HG02938 (cell line): ENCODE measurements around the gene THSD4.

ENCODE experiments used
- ATAC-seq: cut with Tn5 transposase; IDR thresholded peaks from one replicate; pipeline ENCODE4 v1.9.1; 2021; ENCODE audit warnings: mild to moderate bottlenecking, moderate library complexity; ENCODE audit not compliant: unreplicated experiment

The THSD4 gene

DNA sequence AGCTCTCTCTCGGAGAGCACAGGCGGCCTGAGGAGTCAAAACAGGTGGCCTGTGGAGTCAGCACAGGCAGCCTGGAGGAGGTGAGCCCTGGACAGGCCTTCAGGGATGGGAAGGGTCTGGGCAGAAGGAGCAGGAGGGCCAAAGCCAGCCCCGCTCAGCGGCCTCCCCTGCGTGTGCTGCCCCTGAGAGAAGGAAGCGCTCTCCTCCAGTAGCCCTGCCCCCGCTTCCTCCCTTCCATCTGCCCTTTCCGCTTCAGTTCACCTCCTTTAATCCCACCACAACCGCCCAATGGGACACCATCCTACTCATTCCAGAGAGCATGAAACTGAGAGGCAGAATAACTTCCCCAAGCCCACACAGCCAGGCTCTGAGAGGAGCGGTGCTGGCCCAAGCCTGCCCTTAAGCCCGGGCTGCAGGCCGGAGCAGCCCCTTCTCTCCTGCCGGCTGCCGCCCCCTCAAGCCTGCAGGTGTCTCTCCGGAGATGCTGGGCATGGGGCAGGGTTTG is 691.9 kb downstream of the THSD4 start:
- ATAC-seq: no peak

- ATAC-seq: no peak
Measured at GRCh38 chr15:71807691-71808091, 692.4 kb downstream of the THSD4 start.

GRCh38 chr15:71808311-71809020 is 693.2 kb downstream of the THSD4 start:
- no peak for ATAC-seq

DNA sequence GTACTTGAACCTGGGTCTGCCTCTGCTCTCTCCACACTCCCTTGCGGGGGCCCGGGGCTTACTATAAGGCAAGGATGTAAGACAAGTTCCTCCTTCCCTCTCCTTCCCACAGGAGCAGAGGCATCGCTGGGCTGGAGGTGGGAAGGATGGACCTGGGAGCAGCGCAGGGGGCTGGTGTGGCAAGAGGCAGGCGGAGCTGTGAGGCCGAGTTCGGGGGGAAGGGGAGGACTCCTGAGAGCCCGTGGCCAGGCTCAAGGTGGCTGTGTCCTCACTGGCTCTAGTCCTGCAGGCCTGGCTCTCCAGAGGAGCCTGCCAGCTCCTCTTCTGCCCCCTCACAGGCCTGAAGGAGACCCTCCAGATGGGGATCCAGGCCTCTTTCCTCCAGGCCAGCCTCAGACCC is 694.1 kb downstream of the THSD4 start:
- no peak for ATAC-seq

- ATAC-seq: no peak
Measured at GRCh38 chr15:71810256-71811035, 695.2 kb downstream of the THSD4 start, which contains the start of gene NR2E3. Gene NR2E3 (plus strand): TSS chr15:71810554. CDS start chr15:71810744, 190 bp downstream.

GRCh38 chr15:71811036-71811736 is 695.9 kb downstream of the THSD4 start:
- ATAC-seq: no peak

- ATAC-seq: no peak
Measured at GRCh38 chr15:71811752-71812735, 696.8 kb downstream of the THSD4 start.

GRCh38 chr15:71812966-71813722 is 697.9 kb downstream of the THSD4 start:
- no peak for ATAC-seq

- ATAC-seq: no peak
Measured at GRCh38 chr15:71813723-71814470, 698.6 kb downstream of the THSD4 start.

GRCh38 chr15:71815301-71815700 is 700.0 kb downstream of the THSD4 start:
- no peak for ATAC-seq

DNA sequence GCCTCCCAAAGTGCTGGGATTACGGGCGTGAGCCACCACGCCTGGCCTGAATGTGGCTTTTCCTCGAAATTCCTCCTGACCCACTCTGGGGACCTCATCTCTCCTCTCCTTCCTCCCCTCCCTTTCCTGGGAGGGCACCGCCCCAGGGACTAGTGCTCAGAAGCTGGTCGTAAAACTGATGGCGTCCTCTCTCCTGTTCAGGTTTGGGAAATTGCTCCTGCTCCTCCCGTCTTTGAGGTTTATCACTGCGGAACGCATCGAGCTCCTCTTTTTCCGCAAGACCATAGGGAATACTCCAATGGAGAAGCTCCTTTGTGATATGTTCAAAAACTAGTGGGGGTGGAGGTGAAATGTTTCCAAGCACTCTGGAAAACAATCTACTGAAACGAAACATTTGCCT is 702.1 kb downstream of the THSD4 start:
- ATAC-seq: no peak

GRCh38 chr15:71820127-71820526 is 704.9 kb downstream of the THSD4 start:
- ATAC-seq: no peak

GRCh38 chr15:71821547-71822129 is 706.4 kb downstream of the THSD4 start:
- ATAC-seq: no peak

DNA sequence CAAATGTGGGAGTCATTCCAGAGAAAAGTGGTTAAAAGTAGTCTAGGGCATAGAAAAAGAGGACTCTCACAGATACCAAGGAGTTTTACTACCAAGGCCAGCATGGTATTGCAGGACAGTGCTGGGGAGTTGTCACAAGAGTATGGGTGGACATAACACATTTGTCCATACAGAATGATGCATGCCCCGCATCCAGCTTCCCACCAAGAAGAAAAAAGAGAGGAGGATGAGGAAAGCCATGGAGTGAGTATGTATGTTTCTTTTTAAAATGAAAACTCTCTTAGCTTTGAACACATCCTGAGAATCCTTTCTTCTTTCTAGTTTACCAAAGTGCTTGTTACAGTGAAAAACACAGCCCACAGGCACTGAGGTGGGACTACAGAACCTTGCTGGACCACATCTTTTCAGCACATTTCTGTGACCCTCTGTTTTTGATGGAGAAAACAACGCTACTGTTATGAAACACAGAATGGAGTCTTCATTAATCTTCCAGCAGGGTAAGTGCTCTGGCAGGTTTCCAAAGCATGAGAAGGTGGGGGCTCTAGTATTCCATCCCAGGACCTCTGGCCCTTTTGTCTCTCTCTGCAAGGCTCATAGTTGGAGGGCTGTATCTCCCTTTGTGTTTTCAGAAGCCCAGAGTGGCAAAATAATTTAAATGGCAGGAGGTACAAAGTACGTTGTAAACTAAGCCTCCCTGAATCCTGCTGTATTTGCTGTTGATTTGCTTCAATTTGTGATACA is 707.8 kb downstream of the THSD4 start:
- no peak for ATAC-seq

DNA sequence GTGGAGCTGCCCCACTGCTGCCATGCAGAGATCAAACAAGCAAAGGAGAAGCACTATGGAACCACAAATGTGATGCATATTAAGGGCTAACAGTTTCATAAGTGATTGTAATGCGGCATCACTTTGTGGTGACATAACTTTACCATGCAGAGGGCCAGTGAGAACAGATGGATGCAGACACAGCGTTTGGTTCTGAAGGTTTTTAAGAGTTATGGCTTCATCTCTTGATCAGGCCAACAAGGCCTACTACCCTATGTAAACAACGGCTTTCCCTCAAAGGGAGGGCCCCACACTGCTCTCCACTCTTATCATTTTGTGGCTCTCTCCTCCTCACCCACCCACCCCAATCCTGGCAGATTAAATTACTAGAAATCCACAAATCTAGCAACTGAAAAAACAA is 708.5 kb downstream of the THSD4 start:
- ATAC-seq: no peak

DNA sequence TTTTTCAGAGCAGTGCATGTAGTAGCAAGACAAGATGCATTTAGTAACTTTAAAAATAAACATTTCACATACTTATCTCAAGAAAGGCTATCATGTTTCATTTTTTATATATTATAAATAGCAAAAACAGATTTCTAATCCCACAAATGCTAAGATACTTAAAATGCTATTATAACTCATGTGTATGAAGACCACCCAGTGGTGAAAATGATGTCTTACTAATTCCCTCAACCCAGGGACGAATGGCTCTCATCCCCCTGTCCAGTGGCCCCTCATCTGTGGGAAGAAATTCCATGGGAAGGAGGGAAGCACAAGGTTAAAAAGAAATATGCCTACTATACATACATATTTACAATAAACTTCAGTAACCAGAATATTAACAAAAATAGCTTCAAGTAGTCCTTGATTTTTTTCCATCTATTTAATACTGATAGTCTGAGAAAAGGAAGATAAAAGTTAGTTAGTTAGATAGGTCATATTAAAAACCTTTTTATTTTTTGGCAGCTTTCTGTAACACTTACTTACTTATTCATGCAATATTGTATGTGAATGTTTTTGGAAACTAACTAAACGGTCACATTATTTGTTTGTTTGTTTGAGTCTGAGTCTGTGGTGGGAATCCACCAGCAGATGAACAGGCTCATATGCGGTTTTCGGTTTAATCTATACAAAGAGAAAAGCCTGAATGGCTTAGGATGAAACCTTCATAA is 709.9 kb downstream of the THSD4 start:
- no peak for ATAC-seq

GRCh38 chr15:71826196-71826595 is 710.9 kb downstream of the THSD4 start:
- ATAC-seq: no peak
